ENCODE results near the gene AFP. TPM values are rescaled to one million over a fixed set of nuclear protein-coding genes. Genes with fewer than 3 reads are reported as not detected.

AFP gene
- total and polyA plus RNA-seq, 2 of the 13 experiments (the other 11 are each of a cell fraction or from before 2014, with no cell fraction given), result 9,434 to 13,105 TPM

- ChIA-PET CTCF (ENCODE audit: low intra/inter-chr PET ratio, low total read pairs) (no interaction called here), POLR2A (interaction anchor here (0.6 to 2.4 kb wide), 6 partner anchors 9 to 71 kb away, joined by 3 to 18 read pairs (median 6); partner anchors contain the start of genes AFP and ALB)
- ATAC-seq (no peak; the same call in 2 of the 3 replicates), FAIRE-seq (no peak), DNase-seq (ENCODE audit: low spot score) (no peak)
- Histone ChIP-seq H3K4me1 (ENCODE audit: insufficient read depth, low read length) (peaks cover 73% of the 10 kb centered on the region), H4K20me1 (ENCODE audit: insufficient read depth, low read length) (peaks cover 4% of the 10 kb centered on the region), H2AFZ (ENCODE audit: low read length) (no peak overlapping the region), H3K36me3 (replicated peaks in 1 of 2; ENCODE audit: control insufficient read depth in 1 of 2, insufficient read depth in 2 of 2, low read length in 2 of 2) (peaks cover 8 to 53% of the 10 kb centered on the region in 2 experiments; a peak in 4 of 5 replicates), H3K4me2 (ENCODE audit: low read depth, low read length) (peak overlapping the region; percentile 77), H3K27me3 (ENCODE audit: control insufficient read depth in 1 of 2, insufficient read depth in 2 of 2, low read length in 2 of 2) (no peaks in the 10 kb centered on the region), H3K4me3 (replicated peaks in 1 of 3; ENCODE audit: insufficient read depth in 1 of 3, low read depth in 2 of 3, low read length in 3 of 3) (peak overlapping the region; percentile 20 to 31 (median 29); a peak in 4 of 6 replicates), H3K79me2 (ENCODE audit: insufficient read depth, low read length) (peaks cover 56% of the 10 kb centered on the region), H3K9ac (ENCODE audit: insufficient read depth, low read depth, low read length) (peak overlapping the region; percentile 38), H3K9me3 (ENCODE audit: low read length) (no peaks in the 10 kb centered on the region), H3K27ac (ENCODE audit: extremely low read length, insufficient read depth, low read length) (peak overlapping the region; percentile 89)
- no TSS peak for BruUV-seq (replicated peaks)
- in situ Hi-C loops (cut with HindIII; ENCODE audit: extremely low pct_ligation_motif_present, low pct_unique_long_range_greater_than_20kb), result no loop called here
- intact Hi-C loops (cut with micrococcal nuclease; ENCODE audit: unreplicated experiment), result no loop called here
- WGBS (ENCODE audit: low lambda C conversion rate), result 38% methylated on average over 2 of the region's 2 CpGs
- TF ChIP-seq ZNF276 (CRISPR knock-in tag; IDR thresholded peaks at IDR 0.05; ENCODE audit: low read depth) (no peak), GATAD2A (CRISPR knock-in tag; IDR thresholded peaks at IDR 0.05) (no peak), ZBTB43 (CRISPR knock-in tag; conservative IDR thresholded peaks at IDR 0.05) (no peak), PRPF4 (IDR thresholded peaks at IDR 0.05; ENCODE audit: low read depth, low read length, poor library complexity, severe bottlenecking) (no peak), POLR2G (IDR thresholded peaks at IDR 0.05; ENCODE audit: low read depth, low read length) (no peak), ATF7 (IDR thresholded peaks at IDR 0.05) (no peak), ATF7 (CRISPR knock-in tag; IDR thresholded peaks at IDR 0.05) (no peak), ZFP36L1 (CRISPR knock-in tag; IDR thresholded peaks at IDR 0.05) (no peak), ZNF639 (CRISPR knock-in tag; conservative IDR thresholded peaks at IDR 0.05) (no peak), GMEB1 (CRISPR knock-in tag; IDR thresholded peaks at IDR 0.05; ENCODE audit: borderline replicate concordance) (no peak), ZNF234 (CRISPR knock-in tag; conservative IDR thresholded peaks at IDR 0.05) (0 out of 2 replicates have a peak, but pooled peaks have one; percentile 53), SYNCRIP (IDR thresholded peaks at IDR 0.05; ENCODE audit: insufficient read depth, low read depth, low read length) (no peak), RFXANK (CRISPR knock-in tag; IDR thresholded peaks at IDR 0.05) (no peak), ZNF800 (CRISPR knock-in tag; IDR thresholded peaks at IDR 0.05) (0 out of 2 replicates have a peak, but pooled peaks have one; percentile 9), ZNF101 (CRISPR knock-in tag; IDR thresholded peaks at IDR 0.05; ENCODE audit: borderline replicate concordance, low read depth) (no peak), CENPT (CRISPR knock-in tag; IDR thresholded peaks at IDR 0.05; ENCODE audit: low read depth) (no peak)
Measured at GRCh38 chr4:73414936-73415271, 21.1 kb upstream of the AFP start.
